Kidney (tissue), 14 donors: ENCODE measurements around the gene SLC46A1. TPM values are rescaled to one million over a fixed set of nuclear protein-coding genes. Genes with fewer than 3 reads are reported as not detected.

Source experiments
- DNase-seq, 5 donors: peaks; one replicate each; pipeline ENCODE4 v3.0.0-alpha.2; 2013 to 2020
- FAIRE-seq: peaks from 2 replicates; lab custom pipeline; 2012; peaks lifted over from hg19 to GRCh38; lab: Jason Lieb, UNC
- H3K27ac ChIP-seq, 2 donors: one replicate each; pipeline ENCODE4 v1.7.0; 2013; ENCODE audit warnings: low read depth in 2 of 2, low read length in 2 of 2, inconsistent platforms in 1 of 2
- H3K27me3 ChIP-seq: one replicate; pipeline ENCODE4 v1.7.1; 2013; ENCODE audit warnings: low read length, inconsistent platforms; ENCODE audit not compliant: control insufficient read depth, insufficient read depth
- H3K36me3 ChIP-seq, 3 donors: one replicate each; pipeline versions ENCODE4 v1.7.0 to v1.7.1; 2013; ENCODE audit warnings: low read length in 3 of 3, control low read depth in 1 of 3, inconsistent platforms in 1 of 3; ENCODE audit not compliant: insufficient read depth in 3 of 3, control insufficient read depth in 2 of 3
- H3K4me1 ChIP-seq, 3 donors: one replicate each; pipeline versions ENCODE4 v1.7.0 to v1.7.1; 2013; ENCODE audit warnings: low read length in 3 of 3, inconsistent platforms in 1 of 3, low read depth in 1 of 3; ENCODE audit not compliant: control insufficient read depth in 2 of 3, insufficient read depth in 2 of 3
- H3K4me3 ChIP-seq, 3 donors: one replicate each; pipeline versions ENCODE4 v1.7.0 to v1.8.1; 2013; ENCODE audit warnings: low read length in 3 of 3, control low read depth in 1 of 3, inconsistent platforms in 1 of 3
- H3K9ac ChIP-seq, 3 donors: one replicate each; pipeline versions ENCODE4 v1.7.0 to v1.7.1; 2013; ENCODE audit warnings: low read length in 3 of 3, control low read depth in 1 of 3, inconsistent platforms in 1 of 3
- H3K9me3 ChIP-seq, 3 donors: one replicate each; pipeline versions ENCODE4 v1.7.0 to v1.7.1; 2013; ENCODE audit warnings: low read length in 3 of 3, control low read depth in 1 of 3, inconsistent platforms in 1 of 3; ENCODE audit not compliant: control insufficient read depth in 2 of 3, insufficient read depth in 1 of 3
- intact Hi-C: fragments of 100-400 bp; cut with DNase I; formaldehyde crosslinking; loops from one replicate; pipeline ENCODE4 v1.11.1; 2022
- polyA plus RNA-seq: library from polyadenylated mRNA; stranded (reverse); fragments of 350-450 nt; fragmentation: Illumina TruSeq; extraction: RNeasy Lipid Tissue Mini Kit (QIAGEN cat#74804); gene quantifications from one replicate; pipeline ENCODE4 v1.2.3, GENCODE V29; 2014; ENCODE audit warnings: low read depth, low replicate concordance; ENCODE audit not compliant: insufficient read depth
- total RNA-seq: library from RNA; stranded (reverse); fragmentation: NEBNext Ultra II Directional; extraction: Animal tissue kit (Norgen Biotek cat#: 25700); gene quantifications from one replicate; pipeline ENCODE4 v1.2.1, GENCODE V29; 2021
- TF ChIP-seq, protein P1 (sequence below): IDR thresholded peaks from 3 replicates; pipeline ENCODE4 v1.5.1; 2012; ENCODE audit warnings: mild to moderate bottlenecking, moderate library complexity, borderline replicate concordance; ENCODE audit not compliant: insufficient read depth; ENCODE audit errors: extremely low read depth
- donor health status: control.
- donor health status: control.
- donor health status: control.
- donor health status: control.
- donor health status: control.
- donor health status: DM: yes; HTN: yes; CAD: no.
- donor health status: Normal renal cell carcinoma (clear cell type).

Gene SLC46A1
- total and polyA plus RNA-seq, 2 donors from 2014 or later: 9.7 to 14.7 TPM

DNA sequence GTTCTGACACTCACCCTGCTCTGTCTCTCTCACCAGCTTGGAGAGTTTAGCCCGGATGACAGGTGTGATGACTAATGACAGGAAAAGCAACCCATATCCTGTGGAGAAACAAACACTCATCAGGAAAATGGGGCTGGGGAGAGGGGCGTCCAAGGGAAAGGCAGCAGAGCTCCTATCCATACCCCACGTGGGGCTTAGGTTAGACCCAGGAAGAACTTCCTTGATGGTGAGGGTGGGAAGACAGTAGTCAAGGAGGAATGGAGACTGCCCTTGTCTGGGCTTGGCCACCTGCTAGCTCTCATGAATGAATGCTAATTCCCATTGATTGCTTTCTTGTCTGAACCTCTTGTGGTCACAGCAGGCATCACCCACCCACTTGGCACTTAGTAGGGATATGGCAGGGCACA, 3.8 kb downstream of the SLC46A1 start:
- Histone ChIP-seq H3K27me3 (no peaks in the 10 kb centered on the region), H3K4me3 (no peak overlapping the region), H3K9me3 (no peaks in the 10 kb centered on the region), H3K9ac (no peak overlapping the region), H3K4me1 (peaks cover 0 to 18% (median 16%) of the 10 kb centered on the region in 3 donors), H3K36me3 (no peaks in the 10 kb centered on the region), H3K27ac (no peak overlapping the region)
- TF ChIP-seq, protein P1, sequence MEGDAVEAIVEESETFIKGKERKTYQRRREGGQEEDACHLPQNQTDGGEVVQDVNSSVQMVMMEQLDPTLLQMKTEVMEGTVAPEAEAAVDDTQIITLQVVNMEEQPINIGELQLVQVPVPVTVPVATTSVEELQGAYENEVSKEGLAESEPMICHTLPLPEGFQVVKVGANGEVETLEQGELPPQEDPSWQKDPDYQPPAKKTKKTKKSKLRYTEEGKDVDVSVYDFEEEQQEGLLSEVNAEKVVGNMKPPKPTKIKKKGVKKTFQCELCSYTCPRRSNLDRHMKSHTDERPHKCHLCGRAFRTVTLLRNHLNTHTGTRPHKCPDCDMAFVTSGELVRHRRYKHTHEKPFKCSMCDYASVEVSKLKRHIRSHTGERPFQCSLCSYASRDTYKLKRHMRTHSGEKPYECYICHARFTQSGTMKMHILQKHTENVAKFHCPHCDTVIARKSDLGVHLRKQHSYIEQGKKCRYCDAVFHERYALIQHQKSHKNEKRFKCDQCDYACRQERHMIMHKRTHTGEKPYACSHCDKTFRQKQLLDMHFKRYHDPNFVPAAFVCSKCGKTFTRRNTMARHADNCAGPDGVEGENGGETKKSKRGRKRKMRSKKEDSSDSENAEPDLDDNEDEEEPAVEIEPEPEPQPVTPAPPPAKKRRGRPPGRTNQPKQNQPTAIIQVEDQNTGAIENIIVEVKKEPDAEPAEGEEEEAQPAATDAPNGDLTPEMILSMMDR: no peak
- intact Hi-C loops: no loop called here
- FAIRE-seq: no peak
- DNase-seq: no peak

- intact Hi-C loops: no loop called here
- H3K27ac ChIP-seq: no peak overlapping the region
- FAIRE-seq: no peak
Measured at GRCh38 chr17:28399808-28400207, 6.2 kb downstream of the SLC46A1 start.

GRCh38 chr17:28398280-28398981, 7.6 kb downstream of the SLC46A1 start:
- intact Hi-C loops: no loop called here
- peaks cover 0 to 18% (median 4%) of the 10 kb centered on the region in 3 donors for H3K4me1 ChIP-seq
- TF ChIP-seq, protein P1: no peak
- H3K27ac ChIP-seq: peak overlapping the region; percentile 51 to 57
- no peak overlapping the region for H3K4me3 ChIP-seq
- no peak for FAIRE-seq
- peak in 3 of 5 donors; percentile 27 to 51 (median 31) for DNase-seq
- H3K9me3 ChIP-seq: no peaks in the 10 kb centered on the region
- peaks cover 0 to 5% (median 2%) of the 10 kb centered on the region in 3 donors for H3K36me3 ChIP-seq
- peak overlapping the region in 1 of 3 donors; percentile 40 for H3K9ac ChIP-seq
- H3K27me3 ChIP-seq: no peaks in the 10 kb centered on the region

More at GRCh38 chr17:28399808-28400207, 6.2 kb downstream of the SLC46A1 start:
- no peaks in the 10 kb centered on the region for H3K9me3 ChIP-seq
- H3K4me3 ChIP-seq: no peak overlapping the region
- no peaks in the 10 kb centered on the region for H3K27me3 ChIP-seq
- peaks cover 0 to 18% (median 5%) of the 10 kb centered on the region in 3 donors for H3K4me1 ChIP-seq
- peaks cover 0 to 5% (median under 1%) of the 10 kb centered on the region in 3 donors for H3K36me3 ChIP-seq
- no peak for DNase-seq
- H3K9ac ChIP-seq: no peak overlapping the region
- TF ChIP-seq, protein P1: no peak
